ENCODE measurements around the gene SNAPC1.
A peak's percentile ranks its signal among the peaks of the same experiment; 100 is the strongest.

Gene SNAPC1

DNA sequence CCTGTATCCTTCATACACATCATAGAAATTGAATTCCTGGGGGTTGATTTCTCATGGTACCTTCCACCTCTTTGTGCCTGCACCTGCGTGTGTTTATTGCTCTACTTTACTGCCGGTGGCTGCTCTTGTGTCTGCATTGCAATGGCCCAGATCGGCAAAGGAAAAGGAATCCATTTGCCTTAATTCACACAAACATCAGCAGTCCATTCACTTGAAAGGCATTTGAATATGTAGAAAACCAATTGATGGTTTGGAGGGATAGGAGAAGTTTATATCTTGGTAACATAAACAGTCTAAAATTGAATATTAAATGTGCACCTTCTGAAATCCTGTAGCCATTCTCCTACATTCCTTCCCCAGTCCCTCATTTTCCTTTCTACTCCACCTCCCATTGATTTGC, 74.0 kb downstream of the SNAPC1 start:
- no peak overlapping the region for H3K4me3 ChIP-seq (ENCODE audit: low read depth, low read length)
- TF ChIP-seq, protein P1, sequence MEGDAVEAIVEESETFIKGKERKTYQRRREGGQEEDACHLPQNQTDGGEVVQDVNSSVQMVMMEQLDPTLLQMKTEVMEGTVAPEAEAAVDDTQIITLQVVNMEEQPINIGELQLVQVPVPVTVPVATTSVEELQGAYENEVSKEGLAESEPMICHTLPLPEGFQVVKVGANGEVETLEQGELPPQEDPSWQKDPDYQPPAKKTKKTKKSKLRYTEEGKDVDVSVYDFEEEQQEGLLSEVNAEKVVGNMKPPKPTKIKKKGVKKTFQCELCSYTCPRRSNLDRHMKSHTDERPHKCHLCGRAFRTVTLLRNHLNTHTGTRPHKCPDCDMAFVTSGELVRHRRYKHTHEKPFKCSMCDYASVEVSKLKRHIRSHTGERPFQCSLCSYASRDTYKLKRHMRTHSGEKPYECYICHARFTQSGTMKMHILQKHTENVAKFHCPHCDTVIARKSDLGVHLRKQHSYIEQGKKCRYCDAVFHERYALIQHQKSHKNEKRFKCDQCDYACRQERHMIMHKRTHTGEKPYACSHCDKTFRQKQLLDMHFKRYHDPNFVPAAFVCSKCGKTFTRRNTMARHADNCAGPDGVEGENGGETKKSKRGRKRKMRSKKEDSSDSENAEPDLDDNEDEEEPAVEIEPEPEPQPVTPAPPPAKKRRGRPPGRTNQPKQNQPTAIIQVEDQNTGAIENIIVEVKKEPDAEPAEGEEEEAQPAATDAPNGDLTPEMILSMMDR (IDR thresholded peaks at IDR 0.05; ENCODE audit: low read depth, low read length, missing control alignments) = no peak
- no peak for DNase-seq (ENCODE audit: low read depth)

DNA sequence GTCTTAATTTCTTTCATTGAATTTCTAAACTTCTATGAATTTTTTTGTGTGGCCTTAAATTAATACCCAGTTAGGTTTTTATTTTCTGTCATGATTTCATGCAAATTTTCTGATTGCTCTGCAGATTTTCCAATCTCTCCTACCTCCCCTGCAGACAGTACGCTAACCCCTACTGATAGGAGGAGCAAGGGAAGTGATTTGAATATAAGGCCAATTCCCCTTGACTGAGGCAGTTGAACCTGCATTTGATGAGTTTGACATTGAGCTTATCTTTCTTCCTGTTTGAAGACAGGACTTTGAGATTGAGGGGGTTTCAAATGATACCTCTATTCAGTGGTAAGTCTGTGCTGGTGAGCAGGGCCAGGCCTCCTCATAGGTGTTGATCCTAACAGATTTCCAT, 74.6 kb downstream of the SNAPC1 start:
- H3K4me3 ChIP-seq (ENCODE audit: low read depth, low read length) = no peak overlapping the region

DNA sequence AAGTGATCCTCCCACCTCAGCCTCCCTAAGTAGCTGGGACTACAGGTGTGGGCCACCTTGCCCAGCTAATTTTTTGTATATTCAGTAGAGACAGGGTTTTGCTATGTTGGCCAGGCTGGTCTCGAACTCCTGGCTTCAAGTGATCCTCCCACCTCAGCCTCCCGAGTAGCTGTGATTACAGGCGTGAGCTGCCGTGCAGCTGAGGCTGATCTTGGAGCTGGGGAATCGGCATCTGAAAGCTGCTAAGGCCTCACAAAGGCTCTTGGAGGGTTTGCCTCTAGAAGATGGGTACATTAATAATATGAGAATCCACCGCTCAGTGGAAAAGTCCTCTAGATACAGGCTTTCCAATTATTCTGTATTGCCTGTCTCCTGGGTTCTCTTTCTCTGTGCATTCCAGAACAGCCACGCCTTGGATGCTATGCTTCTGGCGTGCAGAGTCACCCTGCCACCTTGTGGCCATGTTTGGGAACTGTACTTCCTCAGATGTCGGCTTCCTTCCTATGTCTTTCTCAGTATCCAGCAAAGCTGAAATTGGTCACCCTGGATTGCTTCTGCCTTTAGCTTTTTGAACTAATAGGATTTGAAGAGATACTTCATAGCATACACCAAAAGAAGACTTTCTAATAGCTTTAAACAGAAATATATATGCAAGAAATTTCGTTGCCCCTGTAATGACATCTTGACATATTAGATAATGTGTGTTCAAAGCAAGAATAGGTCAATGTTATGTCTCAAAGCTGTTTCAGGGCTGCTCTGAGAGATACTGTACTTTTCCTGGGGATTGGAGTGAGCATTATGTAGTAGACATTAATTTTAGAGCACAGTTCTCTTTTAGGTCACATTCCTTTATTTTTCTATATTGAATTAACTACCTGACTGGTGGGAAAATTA, 75.4 kb downstream of the SNAPC1 start:
- TF ChIP-seq, protein P1 (IDR thresholded peaks at IDR 0.05; ENCODE audit: low read depth, low read length, missing control alignments) = peak; percentile 93
- DNase-seq (ENCODE audit: low read depth) = peak; percentile 41
- no peak overlapping the region for H3K4me3 ChIP-seq (ENCODE audit: low read depth, low read length)

More for the DNA sequence above, 74.6 kb downstream of the SNAPC1 start:
- no peak for DNase-seq (ENCODE audit: low read depth)
- TF ChIP-seq, protein P1 (IDR thresholded peaks at IDR 0.05; ENCODE audit: low read depth, low read length, missing control alignments) = no peak

DNA sequence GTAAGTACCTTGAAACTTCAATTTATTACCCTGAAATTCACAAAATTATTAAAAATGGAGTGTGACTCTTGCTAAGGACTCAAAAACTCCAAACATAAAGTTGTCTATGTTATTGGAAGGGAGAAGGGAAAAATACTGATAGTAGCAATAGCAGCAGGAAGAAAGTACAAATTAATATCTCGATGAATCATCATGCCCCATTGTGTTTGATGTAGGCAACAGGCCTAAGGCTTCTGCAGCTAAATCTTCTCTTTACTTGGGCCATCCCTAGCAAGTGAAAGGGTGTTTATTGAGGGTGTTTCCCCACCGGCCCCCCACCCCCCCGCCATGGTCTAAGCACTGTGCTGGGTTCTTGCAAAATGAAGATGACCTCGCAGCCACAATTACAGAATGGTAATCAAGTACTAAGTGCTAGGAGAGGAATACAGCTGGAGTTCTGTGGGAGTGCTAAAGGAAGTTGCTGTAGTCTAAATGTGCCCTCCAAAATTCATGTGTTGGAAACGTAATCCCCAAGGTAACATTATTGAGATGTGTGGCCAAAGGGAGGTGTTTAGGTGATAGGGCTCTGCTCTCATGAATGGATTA, 76.5 kb downstream of the SNAPC1 start:
- H3K4me3 ChIP-seq (ENCODE audit: low read depth, low read length) = no peak overlapping the region
- no peak for DNase-seq (ENCODE audit: low read depth)
- TF ChIP-seq, protein P1 (IDR thresholded peaks at IDR 0.05; ENCODE audit: low read depth, low read length, missing control alignments) = no peak

DNA sequence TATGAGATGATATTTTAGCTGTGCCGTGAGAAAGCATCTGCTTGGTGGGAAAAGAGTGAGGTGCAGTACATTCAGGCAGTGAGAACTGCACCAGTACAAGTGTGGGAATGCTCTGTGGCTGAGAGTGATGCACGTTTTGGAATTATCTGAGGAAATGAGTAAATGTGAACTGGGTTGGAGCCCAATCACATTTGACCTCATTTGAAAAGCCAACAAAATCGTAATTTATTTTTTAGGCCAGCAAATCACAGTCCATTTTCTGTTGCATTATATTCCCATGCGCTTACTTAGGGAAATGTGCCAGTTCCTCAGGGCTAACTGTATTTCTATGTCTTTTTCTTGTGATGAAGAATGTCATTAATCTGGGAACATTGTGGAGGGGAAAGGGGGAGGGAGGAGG, 77.3 kb downstream of the SNAPC1 start:
- no peak overlapping the region for H3K4me3 ChIP-seq (ENCODE audit: low read depth, low read length)
- no peak for DNase-seq (ENCODE audit: low read depth)
- TF ChIP-seq, protein P1 (IDR thresholded peaks at IDR 0.05; ENCODE audit: low read depth, low read length, missing control alignments) = no peak

DNA sequence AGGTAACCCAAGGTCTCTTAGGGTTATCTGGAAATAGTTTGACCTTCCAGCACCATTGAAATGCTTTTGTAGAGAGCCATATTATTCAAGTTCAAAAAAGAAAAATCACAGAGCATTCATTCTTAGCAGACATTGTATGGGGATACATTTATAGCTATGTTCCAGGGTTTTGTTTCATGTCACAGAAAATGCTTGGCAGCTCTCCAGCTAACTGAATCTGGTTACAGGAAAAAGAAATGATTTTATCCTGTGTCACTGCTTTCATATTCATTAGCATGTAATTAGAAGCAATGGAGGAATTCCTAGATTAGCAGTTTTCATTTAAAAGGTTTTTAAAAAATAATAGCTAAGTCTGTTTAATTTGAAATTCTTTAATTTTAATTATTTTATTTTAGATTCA, 78.9 kb downstream of the SNAPC1 start:
- TF ChIP-seq, protein P1 (IDR thresholded peaks at IDR 0.05; ENCODE audit: low read depth, low read length, missing control alignments) = no peak
- DNase-seq (ENCODE audit: low read depth) = no peak
- H3K4me3 ChIP-seq (ENCODE audit: low read depth, low read length) = no peak overlapping the region
